PC-9 (cell line): ENCODE data around the gene ADAMTSL2.

ENCODE experiments used
- CTCF ChIP-seq: fragments of 200-600 bp; sonication (generic); conservative IDR thresholded peaks from 2 replicates; pipeline ENCODE4 v1.6.1; 2017; ENCODE audit warnings: mixed run types, antibody characterized with exemption, mild to moderate bottlenecking, moderate library complexity
- EZH2 ChIP-seq: fragments of 200-600 bp; sonication (generic); IDR thresholded peaks from 2 replicates; pipeline ENCODE4 v1.8.0; 2017; ENCODE audit warnings: antibody characterized with exemption, low read depth

DNA sequence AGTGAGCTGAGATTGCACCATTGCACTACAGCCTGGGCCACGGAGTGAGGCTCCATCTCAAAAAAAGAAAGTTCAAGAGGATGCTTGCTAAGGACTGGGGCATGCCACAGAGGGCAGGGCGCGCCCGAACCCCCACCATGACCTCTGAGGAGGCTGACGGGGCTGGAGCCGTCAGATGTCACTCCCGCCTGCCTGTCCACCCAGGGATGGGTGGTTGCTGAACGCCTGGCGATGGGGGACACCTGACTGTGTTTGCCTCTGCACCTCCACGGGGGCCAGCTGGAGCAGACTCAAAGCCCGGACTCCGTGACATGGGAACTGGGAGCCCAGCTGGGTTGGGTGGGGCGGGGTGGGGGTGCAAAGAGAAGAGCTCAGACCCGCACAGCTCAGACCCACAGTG is 31.9 kb downstream of the ADAMTSL2 start:
- no peak for TF ChIP-seq CTCF
- no peak for TF ChIP-seq EZH2
